Measurements from ENCODE around the gene KRT39.

GRCh38 chr17:41004397-41004796, 37.6 kb upstream of the KRT39 start:
- TF ChIP-seq, protein P1, sequence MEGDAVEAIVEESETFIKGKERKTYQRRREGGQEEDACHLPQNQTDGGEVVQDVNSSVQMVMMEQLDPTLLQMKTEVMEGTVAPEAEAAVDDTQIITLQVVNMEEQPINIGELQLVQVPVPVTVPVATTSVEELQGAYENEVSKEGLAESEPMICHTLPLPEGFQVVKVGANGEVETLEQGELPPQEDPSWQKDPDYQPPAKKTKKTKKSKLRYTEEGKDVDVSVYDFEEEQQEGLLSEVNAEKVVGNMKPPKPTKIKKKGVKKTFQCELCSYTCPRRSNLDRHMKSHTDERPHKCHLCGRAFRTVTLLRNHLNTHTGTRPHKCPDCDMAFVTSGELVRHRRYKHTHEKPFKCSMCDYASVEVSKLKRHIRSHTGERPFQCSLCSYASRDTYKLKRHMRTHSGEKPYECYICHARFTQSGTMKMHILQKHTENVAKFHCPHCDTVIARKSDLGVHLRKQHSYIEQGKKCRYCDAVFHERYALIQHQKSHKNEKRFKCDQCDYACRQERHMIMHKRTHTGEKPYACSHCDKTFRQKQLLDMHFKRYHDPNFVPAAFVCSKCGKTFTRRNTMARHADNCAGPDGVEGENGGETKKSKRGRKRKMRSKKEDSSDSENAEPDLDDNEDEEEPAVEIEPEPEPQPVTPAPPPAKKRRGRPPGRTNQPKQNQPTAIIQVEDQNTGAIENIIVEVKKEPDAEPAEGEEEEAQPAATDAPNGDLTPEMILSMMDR (IDR thresholded peaks at IDR 0.05) = no peak
- TF ChIP-seq POLR2AphosphoS5 (IDR thresholded peaks at IDR 0.05) (no peak), EP300 (IDR thresholded peaks at IDR 0.05) (no peak), POLR2A (IDR thresholded peaks at IDR 0.05) (no peak)

Data from suprapubic skin (tissue), 4 donors.